Esophagus muscularis mucosa (tissue), 4 donors: ENCODE results near the gene PRSS50. TPM values are rescaled to one million over a fixed set of nuclear protein-coding genes. Genes with fewer than 3 reads are reported as not detected.

ENCODE experiments used
- DNase-seq: peaks from one replicate; pipeline ENCODE4 v3.0.0-alpha.2; 2017; ENCODE audit errors: extremely low spot score
- H3K27ac ChIP-seq, 4 donors: fragments of 200-600 bp; sonication (generic); replicated peaks in 1 of 4; 1 replicate in 3 of 4; 2 replicates in 1 of 4; pipeline ENCODE4 v1.5.1; 2016 to 2019; ENCODE audit warnings: mild to moderate bottlenecking in 1 of 4
- H3K27me3 ChIP-seq, 4 donors: fragments of 200-600 bp; sonication (generic); one replicate each; pipeline versions ENCODE4 v1.5.1 to v1.6.0; 2016 to 2019
- H3K36me3 ChIP-seq, 4 donors: fragments of 200-600 bp; sonication (generic); one replicate each; pipeline ENCODE4 v1.5.1; 2016 to 2019
- H3K4me1 ChIP-seq, 4 donors: fragments of 200-600 bp; sonication (generic); one replicate each; pipeline ENCODE4 v1.5.1; 2016 to 2019
- H3K4me3 ChIP-seq, 4 donors: fragments of 200-600 bp; sonication (generic); 1 replicate in 2 of 4; 2 replicates in 2 of 4; pipeline ENCODE4 v1.5.1; 2016 to 2019; ENCODE audit warnings: mild to moderate bottlenecking in 4 of 4, moderate library complexity in 1 of 4
- H3K9me3 ChIP-seq, 4 donors: fragments of 200-600 bp; sonication (generic); 1 replicate in 3 of 4; 2 replicates in 1 of 4; pipeline ENCODE4 v1.5.1; 2016 to 2019
- CTCF ChIP-seq, 3 experiments: fragments of 200-600 bp in 2 of 3; fragments of 450-650 bp in 1 of 3; sonication (generic) in 2 of 3; IDR thresholded peaks; one replicate each; pipeline ENCODE4 v1.5.1; 2017 to 2019; ENCODE audit warnings: antibody characterized with exemption in 3 of 3, mild to moderate bottlenecking in 2 of 3, moderate library complexity in 1 of 3
- EP300 ChIP-seq: sonication (generic); formaldehyde crosslinking; IDR thresholded peaks from one replicate; pipeline ENCODE4 v1.6.1; 2017; ENCODE audit warnings: antibody characterized with exemption
- POLR2A ChIP-seq: fragments of 450-650 bp; IDR thresholded peaks from one replicate; pipeline ENCODE4 v1.6.1; 2017; ENCODE audit warnings: antibody characterized with exemption, moderate library complexity, mild to moderate bottlenecking, low read depth
- POLR2AphosphoS5 ChIP-seq, 2 donors: sonication (generic); formaldehyde crosslinking; IDR thresholded peaks; one replicate each; pipeline ENCODE4 v1.6.1; 2017; ENCODE audit warnings: antibody characterized with exemption in 2 of 2
- WGBS: methylation state at CpG from one replicate; pipeline ENCODE4 v1.1.5; 2018; 5-methylcytosine and 5-hydroxymethylcytosine counted together
- intact Hi-C: fragments of 100-400 bp; cut with DNase I; formaldehyde crosslinking; loops from one replicate; pipeline ENCODE4 v1.15.1; 2023
- total RNA-seq, 4 donors: library from RNA; depleted of rRNA; stranded (reverse); fragments of >200 nt; gene quantifications; one replicate each; pipeline versions ENCODE4 v1.1.0 to v1.2.1, GENCODE V29; 2016

PRSS50 gene
- total RNA-seq, 4 donors from 2014 or later, result 0.32 to 0.46 (median 0.42) TPM; not detected in 1

GRCh38 chr3:46713050-46713897 is 4.4 kb downstream of the PRSS50 start:
- WGBS, result 83% methylated on average over 14 of the region's 14 CpGs
- Histone ChIP-seq H3K27ac (no peak overlapping the region), H3K4me3 (no peak overlapping the region), H3K27me3 (peaks cover 0 to 18% (median 4%) of the 10 kb centered on the region in 4 donors), H3K36me3 (no peaks in the 10 kb centered on the region), H3K4me1 (peaks cover 0 to 7% (median 0%) of the 10 kb centered on the region in 4 donors), H3K9me3 (no peaks in the 10 kb centered on the region)
- TF ChIP-seq POLR2AphosphoS5 (IDR thresholded peaks at IDR 0.05) (no peak), EP300 (no peak), CTCF (IDR thresholded peaks at IDR 0.05) (no peak), POLR2A (no peak)
- no peak for DNase-seq
- intact Hi-C loops, result no loop called here

- Histone ChIP-seq H3K27me3 (peaks cover 0 to 10% (median under 1%) of the 10 kb centered on the region in 4 donors), H3K4me1 (no peaks in the 10 kb centered on the region), H3K4me3 (no peak overlapping the region), H3K36me3 (no peaks in the 10 kb centered on the region), H3K27ac (no peak overlapping the region), H3K9me3 (no peaks in the 10 kb centered on the region)
- 88% methylated on average over 11 of the region's 13 CpGs for whole genome bisulfite sequencing
- intact Hi-C loops, result no loop called here
- no peak for DNase-seq
- TF ChIP-seq EP300 (no peak), POLR2AphosphoS5 (IDR thresholded peaks at IDR 0.05) (no peak), CTCF (IDR thresholded peaks at IDR 0.05) (no peak), POLR2A (no peak)
Observed at GRCh38 chr3:46712191-46713049, 5.2 kb downstream of the PRSS50 start.

- intact Hi-C loops, result no loop called here
- no peak overlapping the region for H3K4me3 ChIP-seq
- peaks cover 0 to 3% (median 0%) of the 10 kb centered on the region in 4 donors for H3K27me3 ChIP-seq
- TF ChIP-seq POLR2AphosphoS5 (IDR thresholded peaks at IDR 0.05) (no peak), POLR2A (no peak), EP300 (no peak), CTCF (IDR thresholded peaks at IDR 0.05) (no peak)
- H3K36me3 ChIP-seq, result no peaks in the 10 kb centered on the region
- DNase-seq, result no peak
- no peaks in the 10 kb centered on the region for H3K9me3 ChIP-seq
- no peak overlapping the region for H3K27ac ChIP-seq
- H3K4me1 ChIP-seq, result no peaks in the 10 kb centered on the region
- WGBS, result 89% methylated on average over 7 of the region's 7 CpGs
Observed at GRCh38 chr3:46711760-46712159, 5.9 kb downstream of the PRSS50 start.

GRCh38 chr3:46711305-46711704 is 6.4 kb downstream of the PRSS50 start:
- Histone ChIP-seq H3K4me3 (no peak overlapping the region), H3K36me3 (no peaks in the 10 kb centered on the region), H3K27ac (no peak overlapping the region), H3K27me3 (no peaks in the 10 kb centered on the region), H3K4me1 (no peaks in the 10 kb centered on the region), H3K9me3 (no peaks in the 10 kb centered on the region)
- intact Hi-C loops, result no loop called here
- DNase-seq, result no peak
- WGBS, result 100% methylated on average over 2 of the region's 2 CpGs
- TF ChIP-seq EP300, result no peak
- no peak for TF ChIP-seq CTCF (IDR thresholded peaks at IDR 0.05)
- no peak for TF ChIP-seq POLR2A
- no peak for TF ChIP-seq POLR2AphosphoS5 (IDR thresholded peaks at IDR 0.05)
